ENCODE results near the gene CEBPA. TPM values are rescaled to one million over a fixed set of nuclear protein-coding genes. Genes with fewer than 3 reads are reported as not detected.

The CEBPA gene
- total RNA-seq, 4 donors from 2014 or later = 5.1 to 15.9 (median 8.9) TPM

DNA sequence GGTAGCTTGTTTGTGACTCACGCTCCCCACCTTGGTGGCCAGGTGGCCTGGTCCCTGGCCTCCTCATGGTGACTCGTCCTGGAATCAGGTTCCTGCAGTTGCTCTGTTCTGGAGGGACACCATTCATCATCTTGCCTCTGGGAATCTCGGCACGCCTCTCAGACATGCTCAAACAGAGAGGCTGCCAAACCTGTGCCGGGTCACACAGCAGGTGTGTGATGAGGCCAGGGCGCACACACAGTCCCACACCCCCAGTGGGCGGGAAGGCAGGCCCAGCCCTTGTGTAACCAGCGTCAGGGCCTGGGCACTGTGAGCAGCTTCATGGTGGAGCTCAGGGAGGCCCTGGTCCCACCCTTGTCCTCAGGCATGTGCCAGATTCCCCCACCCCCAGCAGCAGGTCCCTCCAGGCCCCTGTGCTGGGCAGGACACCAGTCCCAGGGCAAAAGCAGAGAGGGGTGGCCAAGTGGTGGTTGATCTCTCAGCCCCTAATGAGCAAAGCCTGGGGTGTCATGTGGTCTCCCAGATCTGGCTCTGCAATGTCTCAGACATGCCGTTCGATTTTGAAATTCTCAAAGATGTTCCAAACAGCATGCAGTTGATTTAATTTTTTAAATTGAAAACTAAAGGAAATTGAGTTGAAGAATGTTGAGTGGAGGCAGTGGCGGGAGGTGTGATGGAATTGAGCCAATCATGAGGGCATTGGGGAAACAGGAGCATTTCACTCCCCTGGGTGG lies 12.1 kb downstream of the CEBPA start:
- H3K9me3 ChIP-seq = peaks cover 0 to 25% (median 14%) of the 10 kb centered on the region in 4 donors
- H3K27ac ChIP-seq (replicated peaks in 1 of 4) = no peak overlapping the region
- peaks cover 0 to 20% (median 18%) of the 10 kb centered on the region in 4 donors for H3K4me1 ChIP-seq
- H3K36me3 ChIP-seq = no peaks in the 10 kb centered on the region
- intact Hi-C loops (cut with DNase I) = no loop called here
- H3K4me3 ChIP-seq = no peak overlapping the region
- H3K27me3 ChIP-seq = peaks cover 0 to 8% (median 2%) of the 10 kb centered on the region in 4 donors
- TF ChIP-seq EP300 (IDR thresholded peaks at IDR 0.05) = no peak
- TF ChIP-seq, protein P1, sequence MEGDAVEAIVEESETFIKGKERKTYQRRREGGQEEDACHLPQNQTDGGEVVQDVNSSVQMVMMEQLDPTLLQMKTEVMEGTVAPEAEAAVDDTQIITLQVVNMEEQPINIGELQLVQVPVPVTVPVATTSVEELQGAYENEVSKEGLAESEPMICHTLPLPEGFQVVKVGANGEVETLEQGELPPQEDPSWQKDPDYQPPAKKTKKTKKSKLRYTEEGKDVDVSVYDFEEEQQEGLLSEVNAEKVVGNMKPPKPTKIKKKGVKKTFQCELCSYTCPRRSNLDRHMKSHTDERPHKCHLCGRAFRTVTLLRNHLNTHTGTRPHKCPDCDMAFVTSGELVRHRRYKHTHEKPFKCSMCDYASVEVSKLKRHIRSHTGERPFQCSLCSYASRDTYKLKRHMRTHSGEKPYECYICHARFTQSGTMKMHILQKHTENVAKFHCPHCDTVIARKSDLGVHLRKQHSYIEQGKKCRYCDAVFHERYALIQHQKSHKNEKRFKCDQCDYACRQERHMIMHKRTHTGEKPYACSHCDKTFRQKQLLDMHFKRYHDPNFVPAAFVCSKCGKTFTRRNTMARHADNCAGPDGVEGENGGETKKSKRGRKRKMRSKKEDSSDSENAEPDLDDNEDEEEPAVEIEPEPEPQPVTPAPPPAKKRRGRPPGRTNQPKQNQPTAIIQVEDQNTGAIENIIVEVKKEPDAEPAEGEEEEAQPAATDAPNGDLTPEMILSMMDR (IDR thresholded peaks at IDR 0.05) = no peak
- TF ChIP-seq POLR2A (IDR thresholded peaks at IDR 0.05; ENCODE audit: low read depth) = no peak
- no peak for TF ChIP-seq POLR2AphosphoS5 (IDR thresholded peaks at IDR 0.05)
- 72% methylated on average over 5 of the region's 11 CpGs for WGBS
- no peak for DNase-seq (ENCODE audit: extremely low spot score)

GRCh38 chr19:33289261-33289660 lies 13.1 kb downstream of the CEBPA start:
- H3K36me3 ChIP-seq = no peaks in the 10 kb centered on the region
- TF ChIP-seq POLR2A (IDR thresholded peaks at IDR 0.05; ENCODE audit: low read depth) (no peak), POLR2AphosphoS5 (IDR thresholded peaks at IDR 0.05) (no peak), EP300 (IDR thresholded peaks at IDR 0.05) (no peak)
- TF ChIP-seq, protein P1 (IDR thresholded peaks at IDR 0.05) = no peak
- peaks cover 0 to 8% (median 2%) of the 10 kb centered on the region in 4 donors for H3K27me3 ChIP-seq
- no peak overlapping the region for H3K4me3 ChIP-seq
- peaks cover 0 to 25% (median 14%) of the 10 kb centered on the region in 4 donors for H3K9me3 ChIP-seq
- DNase-seq (ENCODE audit: extremely low spot score) = no peak
- no peak overlapping the region for H3K27ac ChIP-seq (replicated peaks in 1 of 4)
- peaks cover 0 to 20% (median 18%) of the 10 kb centered on the region in 4 donors for H3K4me1 ChIP-seq
- intact Hi-C loops (cut with DNase I) = no loop called here

GRCh38 chr19:33288666-33289065 lies 13.7 kb downstream of the CEBPA start:
- H3K4me3 ChIP-seq = no peak overlapping the region
- H3K36me3 ChIP-seq = no peaks in the 10 kb centered on the region
- peaks cover 0 to 15% (median 14%) of the 10 kb centered on the region in 4 donors for H3K4me1 ChIP-seq
- no peak for DNase-seq (ENCODE audit: extremely low spot score)
- H3K27ac ChIP-seq (replicated peaks in 1 of 4) = no peak overlapping the region
- H3K27me3 ChIP-seq = peaks cover 0 to 8% (median 2%) of the 10 kb centered on the region in 4 donors
- H3K9me3 ChIP-seq = peaks cover 0 to 25% (median 14%) of the 10 kb centered on the region in 4 donors
- intact Hi-C loops (cut with DNase I) = no loop called here
- WGBS = 84% methylated on average over 1 of the region's 1 CpG
- TF ChIP-seq POLR2AphosphoS5 (IDR thresholded peaks at IDR 0.05) = no peak
- TF ChIP-seq, protein P1 (IDR thresholded peaks at IDR 0.05) = no peak
- TF ChIP-seq EP300 (IDR thresholded peaks at IDR 0.05) = no peak
- no peak for TF ChIP-seq POLR2A (IDR thresholded peaks at IDR 0.05; ENCODE audit: low read depth)

- Histone ChIP-seq H3K27ac (replicated peaks in 1 of 4) (no peak overlapping the region), H3K4me3 (no peak overlapping the region), H3K36me3 (no peaks in the 10 kb centered on the region), H3K4me1 (peaks cover 0 to 8% (median 6%) of the 10 kb centered on the region in 4 donors), H3K9me3 (peaks cover 0 to 25% (median 14%) of the 10 kb centered on the region in 4 donors), H3K27me3 (peaks cover 0 to 8% (median 1%) of the 10 kb centered on the region in 4 donors)
- intact Hi-C loops (cut with DNase I) = no loop called here
- no peak for TF ChIP-seq EP300 (IDR thresholded peaks at IDR 0.05)
- TF ChIP-seq POLR2A (IDR thresholded peaks at IDR 0.05; ENCODE audit: low read depth) = no peak
- TF ChIP-seq POLR2AphosphoS5 (IDR thresholded peaks at IDR 0.05) = no peak
- TF ChIP-seq, protein P1 (IDR thresholded peaks at IDR 0.05) = no peak
- no peak for DNase-seq (ENCODE audit: extremely low spot score)
Measured at GRCh38 chr19:33287927-33288326, 14.4 kb downstream of the CEBPA start.

Data from esophagus muscularis mucosa (tissue), 4 donors.